Measurements from ENCODE around the gene GAL3ST2.
"Not testable (repeated sequence)": the region's sequence is repeated elsewhere in the genome, so short reads cannot be mapped to it uniquely, and the experiment has no call there.

GAL3ST2 gene

GRCh38 chr2:241806217-241806616, 29.6 kb downstream of the GAL3ST2 start:
- DNase-seq (ENCODE audit: low read depth in 2 of 3, low spot score in 2 of 3), result not testable (repeated sequence)

- no peak for DNase-seq (ENCODE audit: low read depth in 2 of 3, low spot score in 2 of 3)
Observed at GRCh38 chr2:241808051-241808720, 31.6 kb downstream of the GAL3ST2 start.

- no peak for DNase-seq (ENCODE audit: low read depth in 2 of 3, low spot score in 2 of 3)
Observed at GRCh38 chr2:241808721-241809382, 32.2 kb downstream of the GAL3ST2 start, which contains the start of gene NEU4. Gene NEU4, plus strand, starts transcription at chr2:241809193. Its CDS starts 5,292 bp downstream, at chr2:241814485.

- no peak for DNase-seq (ENCODE audit: low read depth in 2 of 3, low spot score in 2 of 3)
Observed at GRCh38 chr2:241809383-241810306, 33.0 kb downstream of the GAL3ST2 start.

GRCh38 chr2:241810307-241811200, 33.9 kb downstream of the GAL3ST2 start:
- DNase-seq (ENCODE audit: low read depth in 2 of 3, low spot score in 2 of 3), result no peak

- no peak for DNase-seq (ENCODE audit: low read depth in 2 of 3, low spot score in 2 of 3)
Observed at GRCh38 chr2:241811201-241811951, 34.8 kb downstream of the GAL3ST2 start.

GRCh38 chr2:241811952-241812729, 35.5 kb downstream of the GAL3ST2 start:
- no peak for DNase-seq (ENCODE audit: low read depth in 2 of 3, low spot score in 2 of 3)

GRCh38 chr2:241812730-241813643, 36.4 kb downstream of the GAL3ST2 start:
- DNase-seq (ENCODE audit: low read depth in 2 of 3, low spot score in 2 of 3), result no peak

- DNase-seq (ENCODE audit: low read depth in 2 of 3, low spot score in 2 of 3), result no peak
Observed at GRCh38 chr2:241813644-241814392, 37.2 kb downstream of the GAL3ST2 start.

- no peak for DNase-seq (ENCODE audit: low read depth in 2 of 3, low spot score in 2 of 3)
Observed at GRCh38 chr2:241814393-241814642, 37.7 kb downstream of the GAL3ST2 start.

- DNase-seq (ENCODE audit: low read depth in 2 of 3, low spot score in 2 of 3), result no peak
Observed at GRCh38 chr2:241814643-241815476, 38.2 kb downstream of the GAL3ST2 start.

GRCh38 chr2:241815477-241816430, 39.1 kb downstream of the GAL3ST2 start:
- DNase-seq (ENCODE audit: low read depth in 2 of 3, low spot score in 2 of 3), result no peak

- DNase-seq (ENCODE audit: low read depth in 2 of 3, low spot score in 2 of 3), result no peak
Observed at GRCh38 chr2:241816431-241817121, 40.0 kb downstream of the GAL3ST2 start.

- no peak for DNase-seq (ENCODE audit: low read depth in 2 of 3, low spot score in 2 of 3)
Observed at GRCh38 chr2:241817126-241817820, 40.7 kb downstream of the GAL3ST2 start.
